ENCODE results near the gene PTPRT. TPM values are rescaled to one million over a fixed set of nuclear protein-coding genes. Genes with fewer than 3 reads are reported as not detected.

The PTPRT gene
- total and polyA plus RNA-seq, 4 donors, result 0.03 to 0.19 (median 0.18) TPM; not detected in 1

GRCh38 chr20:43119720-43120119 lies 70.0 kb downstream of the PTPRT start:
- H3K36me3 ChIP-seq (ENCODE audit: control insufficient read depth in 1 of 2, insufficient read depth in 2 of 2, low read length in 1 of 2), result no peaks in the 10 kb centered on the region
- no peak overlapping the region for H3K27ac ChIP-seq (ENCODE audit: low read depth in 1 of 2, low read length in 2 of 2)
- H3K4me3 ChIP-seq (ENCODE audit: low read length in 2 of 2), result no peak overlapping the region
- intact Hi-C loops (cut with DNase I), result no loop called here
- no peaks in the 10 kb centered on the region for H3K27me3 ChIP-seq (ENCODE audit: control insufficient read depth in 1 of 2, insufficient read depth in 2 of 2, low read length in 1 of 2)
- no peak for ATAC-seq (ENCODE audit: low FRiP score)
- no peak for DNase-seq
- peaks cover 4% of the 10 kb centered on the region for H3K9me3 ChIP-seq (ENCODE audit: control insufficient read depth, low read length)
- WGBS, 2 donors, result 76 to 84% methylated on average over 2 of the region's 2 CpGs
- H3K4me1 ChIP-seq (ENCODE audit: control insufficient read depth in 1 of 2, insufficient read depth in 2 of 2, low read length in 2 of 2), result no peaks in the 10 kb centered on the region

DNA sequence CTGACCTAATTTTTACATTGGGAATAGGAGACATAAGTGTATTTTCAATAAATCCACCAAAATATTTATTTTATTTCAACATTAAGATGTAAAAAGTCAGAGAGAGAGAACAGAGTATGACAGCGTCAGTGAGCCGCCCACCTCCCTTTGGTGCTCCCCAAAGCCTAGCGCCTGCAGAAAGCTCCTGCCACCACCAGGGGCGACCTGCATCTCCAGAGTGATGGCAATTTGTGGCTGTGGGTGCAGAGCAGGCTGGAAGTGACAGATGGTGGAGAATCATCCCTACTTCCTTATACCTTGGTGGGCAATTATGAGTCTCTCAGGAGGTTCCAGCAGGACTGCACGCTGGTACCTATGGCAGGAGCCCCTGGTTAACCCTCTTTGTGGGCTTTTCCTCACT lies 87.3 kb downstream of the PTPRT start:
- Histone ChIP-seq H3K9me3 (ENCODE audit: control insufficient read depth, low read length) (no peaks in the 10 kb centered on the region), H3K36me3 (ENCODE audit: control insufficient read depth in 1 of 2, insufficient read depth in 2 of 2, low read length in 1 of 2) (no peaks in the 10 kb centered on the region), H3K4me1 (ENCODE audit: control insufficient read depth in 1 of 2, insufficient read depth in 2 of 2, low read length in 2 of 2) (no peaks in the 10 kb centered on the region), H3K27me3 (ENCODE audit: control insufficient read depth in 1 of 2, insufficient read depth in 2 of 2, low read length in 1 of 2) (no peaks in the 10 kb centered on the region), H3K27ac (ENCODE audit: low read depth in 1 of 2, low read length in 2 of 2) (no peak overlapping the region), H3K4me3 (ENCODE audit: low read length in 2 of 2) (no peak overlapping the region)
- ATAC-seq (ENCODE audit: low FRiP score) (no peak), DNase-seq (no peak)
- WGBS, 2 donors, result 61 to 68% methylated on average over 5 of the region's 5 CpGs
- intact Hi-C loops (cut with DNase I), result no loop called here

GRCh38 chr20:43096931-43097260 lies 92.8 kb downstream of the PTPRT start:
- WGBS, 2 donors, result 78 to 81% methylated on average over 5 of the region's 5 CpGs
- intact Hi-C loops (cut with DNase I), result no loop called here
- no peaks in the 10 kb centered on the region for H3K27me3 ChIP-seq (ENCODE audit: control insufficient read depth in 1 of 2, insufficient read depth in 2 of 2, low read length in 1 of 2)
- H3K4me1 ChIP-seq (ENCODE audit: control insufficient read depth in 1 of 2, insufficient read depth in 2 of 2, low read length in 2 of 2), result no peaks in the 10 kb centered on the region
- ATAC-seq (ENCODE audit: low FRiP score) (no peak), DNase-seq (no peak)
- H3K4me3 ChIP-seq (ENCODE audit: low read length in 2 of 2), result no peak overlapping the region
- peaks cover 6% of the 10 kb centered on the region for H3K9me3 ChIP-seq (ENCODE audit: control insufficient read depth, low read length)
- H3K27ac ChIP-seq (ENCODE audit: low read depth in 1 of 2, low read length in 2 of 2), result no peak overlapping the region
- H3K36me3 ChIP-seq (ENCODE audit: control insufficient read depth in 1 of 2, insufficient read depth in 2 of 2, low read length in 1 of 2), result no peaks in the 10 kb centered on the region

GRCh38 chr20:43096126-43096930 lies 93.4 kb downstream of the PTPRT start:
- no peak for ATAC-seq (ENCODE audit: low FRiP score)
- no peaks in the 10 kb centered on the region for H3K36me3 ChIP-seq (ENCODE audit: control insufficient read depth in 1 of 2, insufficient read depth in 2 of 2, low read length in 1 of 2)
- H3K9me3 ChIP-seq (ENCODE audit: control insufficient read depth, low read length), result peaks cover 6% of the 10 kb centered on the region
- H3K4me1 ChIP-seq (ENCODE audit: control insufficient read depth in 1 of 2, insufficient read depth in 2 of 2, low read length in 2 of 2), result no peaks in the 10 kb centered on the region
- no peaks in the 10 kb centered on the region for H3K27me3 ChIP-seq (ENCODE audit: control insufficient read depth in 1 of 2, insufficient read depth in 2 of 2, low read length in 1 of 2)
- no peak overlapping the region for H3K27ac ChIP-seq (ENCODE audit: low read depth in 1 of 2, low read length in 2 of 2)
- no peak for DNase-seq
- WGBS, 2 donors, result 54 to 64% methylated on average over 5 of the region's 5 CpGs
- no peak overlapping the region for H3K4me3 ChIP-seq (ENCODE audit: low read length in 2 of 2)
- intact Hi-C loops (cut with DNase I), result no loop called here

DNA sequence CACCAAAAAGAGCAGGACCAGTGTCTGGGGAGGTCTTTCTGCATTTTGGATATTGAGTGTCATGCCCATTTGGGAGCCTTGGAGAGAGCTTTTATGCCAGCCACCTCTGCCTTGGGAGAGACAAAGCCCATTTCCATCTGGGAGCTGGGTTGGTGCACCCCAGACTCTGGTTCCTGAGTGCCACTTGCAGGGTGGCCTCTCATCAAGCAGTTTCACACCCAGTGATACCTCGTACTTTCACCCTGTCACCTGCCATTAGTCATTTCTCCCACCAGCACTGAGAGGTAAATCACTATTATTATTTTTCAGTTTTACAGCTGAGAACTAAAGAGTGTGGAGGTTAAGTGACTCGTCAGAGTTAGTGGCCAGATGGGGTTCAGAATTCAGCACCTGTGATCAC lies 94.7 kb downstream of the PTPRT start:
- WGBS, 2 donors, result 86 to 87% methylated on average over 2 of the region's 2 CpGs
- Histone ChIP-seq H3K4me1 (ENCODE audit: control insufficient read depth in 1 of 2, insufficient read depth in 2 of 2, low read length in 2 of 2) (no peaks in the 10 kb centered on the region), H3K36me3 (ENCODE audit: control insufficient read depth in 1 of 2, insufficient read depth in 2 of 2, low read length in 1 of 2) (no peaks in the 10 kb centered on the region), H3K4me3 (ENCODE audit: low read length in 2 of 2) (no peak overlapping the region), H3K27ac (ENCODE audit: low read depth in 1 of 2, low read length in 2 of 2) (no peak overlapping the region), H3K27me3 (ENCODE audit: control insufficient read depth in 1 of 2, insufficient read depth in 2 of 2, low read length in 1 of 2) (no peaks in the 10 kb centered on the region), H3K9me3 (ENCODE audit: control insufficient read depth, low read length) (peaks cover 6% of the 10 kb centered on the region)
- DNase-seq (no peak), ATAC-seq (ENCODE audit: low FRiP score) (no peak)
- intact Hi-C loops (cut with DNase I), result no loop called here

DNA sequence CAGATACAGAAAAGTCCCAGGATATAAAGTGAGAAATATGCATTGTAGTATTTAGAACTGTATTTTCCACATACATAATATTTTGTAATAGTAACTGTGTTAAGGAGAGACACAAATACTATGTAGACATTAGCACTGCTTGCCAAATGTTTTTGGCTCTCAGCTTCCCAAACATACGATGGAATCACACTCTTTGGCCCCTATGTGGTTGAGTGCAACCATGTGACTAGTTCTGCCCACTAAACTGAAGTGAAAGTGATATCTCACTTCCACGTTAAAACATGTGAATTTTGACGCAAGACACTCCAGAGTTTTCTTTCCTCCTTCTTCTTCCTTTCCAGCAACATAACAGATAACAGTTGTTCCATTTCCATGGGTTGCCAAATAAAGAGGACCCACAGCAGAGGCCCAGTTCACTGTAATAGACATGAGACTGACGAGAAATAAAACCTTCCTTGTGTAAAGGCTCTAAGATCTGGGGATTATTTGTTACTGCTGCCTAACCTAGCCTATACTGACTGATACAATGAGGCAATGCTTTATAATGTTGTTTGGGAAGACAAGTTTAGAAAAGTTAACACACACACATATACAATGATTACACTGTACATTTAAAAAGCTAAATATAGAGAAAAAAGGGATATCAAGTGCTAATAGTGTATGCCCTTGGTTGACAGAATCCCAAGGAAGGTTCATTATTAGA lies 97.2 kb downstream of the PTPRT start:
- peaks cover 6% of the 10 kb centered on the region for H3K9me3 ChIP-seq (ENCODE audit: control insufficient read depth, low read length)
- WGBS, 2 donors, result 67 to 72% methylated on average over 4 of the region's 4 CpGs
- H3K27ac ChIP-seq (ENCODE audit: low read depth in 1 of 2, low read length in 2 of 2), result no peak overlapping the region
- no peak overlapping the region for H3K4me3 ChIP-seq (ENCODE audit: low read length in 2 of 2)
- H3K4me1 ChIP-seq (ENCODE audit: control insufficient read depth in 1 of 2, insufficient read depth in 2 of 2, low read length in 2 of 2), result no peaks in the 10 kb centered on the region
- DNase-seq (no peak), ATAC-seq (ENCODE audit: low FRiP score) (no peak)
- no peaks in the 10 kb centered on the region for H3K36me3 ChIP-seq (ENCODE audit: control insufficient read depth in 1 of 2, insufficient read depth in 2 of 2, low read length in 1 of 2)
- intact Hi-C loops (cut with DNase I), result no loop called here
- no peaks in the 10 kb centered on the region for H3K27me3 ChIP-seq (ENCODE audit: control insufficient read depth in 1 of 2, insufficient read depth in 2 of 2, low read length in 1 of 2)

DNA sequence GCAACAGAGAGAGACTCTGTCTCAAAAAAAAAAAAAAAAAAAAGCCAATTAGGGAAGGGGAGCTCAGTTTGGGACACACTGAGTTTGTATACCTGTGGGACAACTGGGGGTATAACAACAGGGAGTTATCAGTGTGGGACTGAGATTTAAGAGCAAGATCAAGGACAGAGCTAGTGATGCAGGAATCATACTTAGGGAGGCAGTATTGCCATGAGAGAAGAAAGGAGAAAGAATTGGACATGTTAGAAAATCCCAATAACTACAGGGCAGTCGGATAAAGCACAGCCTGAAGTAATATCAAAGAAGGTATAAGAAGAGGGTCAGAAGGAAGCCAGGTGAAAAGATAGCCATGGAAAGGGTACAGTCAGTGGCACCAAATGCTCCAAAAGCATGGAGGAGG lies 121.2 kb downstream of the PTPRT start:
- intact Hi-C loops (cut with DNase I), result no loop called here

GRCh38 chr20:43066125-43066524 lies 123.6 kb downstream of the PTPRT start:
- Histone ChIP-seq H3K27ac (ENCODE audit: low read depth in 1 of 2, low read length in 2 of 2) (no peak overlapping the region), H3K36me3 (ENCODE audit: control insufficient read depth in 1 of 2, insufficient read depth in 2 of 2, low read length in 1 of 2) (no peaks in the 10 kb centered on the region), H3K4me3 (ENCODE audit: low read length in 2 of 2) (no peak overlapping the region), H3K4me1 (ENCODE audit: control insufficient read depth in 1 of 2, insufficient read depth in 2 of 2, low read length in 2 of 2) (no peaks in the 10 kb centered on the region), H3K27me3 (ENCODE audit: control insufficient read depth in 1 of 2, insufficient read depth in 2 of 2, low read length in 1 of 2) (no peaks in the 10 kb centered on the region), H3K9me3 (ENCODE audit: control insufficient read depth, low read length) (no peaks in the 10 kb centered on the region)
- no peak for ATAC-seq (ENCODE audit: low FRiP score)
- WGBS, 2 donors, result 80 to 81% methylated on average over 6 of the region's 6 CpGs
- no peak for DNase-seq
- intact Hi-C loops (cut with DNase I), result no loop called here

More for the DNA sequence above, 121.2 kb downstream of the PTPRT start:
- DNase-seq (no peak), ATAC-seq (ENCODE audit: low FRiP score) (no peak)
- no peaks in the 10 kb centered on the region for H3K36me3 ChIP-seq (ENCODE audit: control insufficient read depth in 1 of 2, insufficient read depth in 2 of 2, low read length in 1 of 2)
- H3K4me1 ChIP-seq (ENCODE audit: control insufficient read depth in 1 of 2, insufficient read depth in 2 of 2, low read length in 2 of 2), result no peaks in the 10 kb centered on the region
- H3K9me3 ChIP-seq (ENCODE audit: control insufficient read depth, low read length), result no peaks in the 10 kb centered on the region
- 73 to 95% methylated on average over 1 of the region's 1 CpG for WGBS, 2 donors
- no peak overlapping the region for H3K4me3 ChIP-seq (ENCODE audit: low read length in 2 of 2)
- no peaks in the 10 kb centered on the region for H3K27me3 ChIP-seq (ENCODE audit: control insufficient read depth in 1 of 2, insufficient read depth in 2 of 2, low read length in 1 of 2)
- no peak overlapping the region for H3K27ac ChIP-seq (ENCODE audit: low read depth in 1 of 2, low read length in 2 of 2)

- no peak for DNase-seq
These were observed 124.4 kb downstream of the PTPRT start for GRCh38 chr20:43065299-43065698.

More at GRCh38 chr20:43065299-43065698, 124.4 kb downstream of the PTPRT start:
- Histone ChIP-seq H3K36me3 (ENCODE audit: control insufficient read depth in 1 of 2, insufficient read depth in 2 of 2, low read length in 1 of 2) (no peaks in the 10 kb centered on the region), H3K4me1 (ENCODE audit: control insufficient read depth in 1 of 2, insufficient read depth in 2 of 2, low read length in 2 of 2) (no peaks in the 10 kb centered on the region), H3K27me3 (ENCODE audit: control insufficient read depth in 1 of 2, insufficient read depth in 2 of 2, low read length in 1 of 2) (no peaks in the 10 kb centered on the region), H3K27ac (ENCODE audit: low read depth in 1 of 2, low read length in 2 of 2) (no peak overlapping the region), H3K4me3 (ENCODE audit: low read length in 2 of 2) (no peak overlapping the region), H3K9me3 (ENCODE audit: control insufficient read depth, low read length) (no peaks in the 10 kb centered on the region)
- ATAC-seq (ENCODE audit: low FRiP score), result no peak
- intact Hi-C loops (cut with DNase I), result no loop called here

Measured in aorta (tissue), 5 donors.